ENCODE data around the gene PROSER2. TPM values are rescaled to one million over a fixed set of nuclear protein-coding genes. Genes with fewer than 3 reads are reported as not detected.

PROSER2 gene
- total and polyA plus RNA-seq, 9 of the 15 experiments (the other 6 are each of a cell fraction or from before 2014, with no cell fraction given) = 0.62 to 14.8 (median 2.9) TPM

GRCh38 chr10:11874568-11875493 is 51.7 kb downstream of the PROSER2 start (continued):
- TF ChIP-seq TRIM25 (IDR thresholded peaks at IDR 0.05; ENCODE audit: borderline replicate concordance) (no peak), THAP12 (CRISPR knock-in tag; IDR thresholded peaks at IDR 0.05) (no peak), DPF2 (IDR thresholded peaks at IDR 0.05) (peak; percentile 48; the same call in 1 of the 2 replicates), MEF2A (IDR thresholded peaks at IDR 0.05; ENCODE audit: control insufficient read depth, low read depth, low read length) (no peak), BCOR (IDR thresholded peaks at IDR 0.05) (no peak), CCAR2 (IDR thresholded peaks at IDR 0.05; ENCODE audit: low read depth, low read length) (no peak), ZNF512 (tag; IDR thresholded peaks at IDR 0.05) (no peak), SFPQ (IDR thresholded peaks at IDR 0.05; ENCODE audit: low read depth, low read length) (no peak), ZNF146 (CRISPR knock-in tag; IDR thresholded peaks at IDR 0.05; ENCODE audit: unreplicated experiment) (no peak), ZNF77 (CRISPR knock-in tag; IDR thresholded peaks at IDR 0.05) (no peak), ID3 (CRISPR knock-in tag; IDR thresholded peaks at IDR 0.05) (no peak), ID3 (tag; IDR thresholded peaks at IDR 0.05) (no peak), NELFE (IDR thresholded peaks at IDR 0.05; ENCODE audit: insufficient read depth, insufficient read length) (no peak), SRSF1 (IDR thresholded peaks at IDR 0.05; ENCODE audit: low read depth, low read length) (no peak), SREBF1 (IDR thresholded peaks at IDR 0.05; ENCODE audit: borderline replicate concordance, low read depth, low read length) (no peak), THAP7 (CRISPR knock-in tag; IDR thresholded peaks at IDR 0.05) (no peak), ZBTB26 (CRISPR knock-in tag; IDR thresholded peaks at IDR 0.05) (no peak)
